Chondrocyte (in vitro differentiated cells): ENCODE results near the gene HS6ST2. TPM values are rescaled to one million over a fixed set of nuclear protein-coding genes. Genes with fewer than 3 reads are reported as not detected.

ENCODE experiments used
- DNase-seq: peaks from one replicate; pipeline ENCODE4 v3.0.0; 2021; ENCODE audit warnings: mixed read lengths, low spot score
- H3K27ac Mint-ChIP-seq: one replicate; pipeline ENCODE4 v1.8.0; 2021; ENCODE audit warnings: mild to moderate bottlenecking, moderate library complexity, mixed read lengths; ENCODE audit not compliant: unreplicated experiment
- H3K27me3 Mint-ChIP-seq: 2 replicates; pipeline ENCODE4 v1.8.0; 2021; ENCODE audit warnings: low read depth, mixed read lengths
- H3K36me3 Mint-ChIP-seq: 2 replicates; pipeline ENCODE4 v1.8.0; 2021; ENCODE audit warnings: low read depth, mixed read lengths
- H3K4me1 Mint-ChIP-seq: 2 replicates; pipeline ENCODE4 v1.8.0; 2021; ENCODE audit warnings: low read depth, mild to moderate bottlenecking, mixed read lengths
- H3K4me3 Mint-ChIP-seq: one replicate; pipeline ENCODE4 v1.8.0; 2021; ENCODE audit warnings: mild to moderate bottlenecking, moderate library complexity, mixed read lengths; ENCODE audit not compliant: unreplicated experiment
- H3K9me3 Mint-ChIP-seq: 2 replicates; pipeline ENCODE4 v1.8.0; 2021; ENCODE audit warnings: low read depth, mixed read lengths
- CTCF ChIP-seq: fragments of 200-600 bp; sonication (generic); IDR thresholded peaks from 2 replicates; pipeline ENCODE4 v1.5.0; 2021; ENCODE audit warnings: antibody characterized with exemption, mild to moderate bottlenecking, moderate library complexity
- total RNA-seq: library from RNA; stranded (reverse); gene quantifications from 3 replicates; pipeline ENCODE4 v1.2.1, GENCODE V29; 2021

HS6ST2 gene
- total RNA-seq, 1 donor from 2014 or later = 1.9 TPM

DNA sequence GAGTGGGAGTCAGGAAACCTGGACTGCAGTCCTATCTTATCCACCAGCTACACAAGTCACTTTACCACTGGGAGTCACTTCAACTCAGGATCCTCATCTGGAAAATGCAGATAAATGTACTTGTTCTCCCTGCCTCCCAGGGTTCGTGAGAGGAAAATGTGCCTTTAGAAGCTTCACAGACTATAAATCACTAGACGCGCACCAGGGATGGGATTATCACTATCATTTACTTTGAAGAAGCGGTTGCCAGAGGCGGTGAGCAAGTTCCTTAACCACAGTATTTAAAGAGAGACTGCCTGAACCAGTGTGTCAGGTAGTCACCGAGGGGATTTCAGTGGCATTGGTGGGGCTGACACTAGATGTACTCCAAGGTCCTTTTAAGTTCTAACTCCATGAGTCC is 219.5 kb downstream of the HS6ST2 start:
- H3K4me1 Mint-ChIP-seq = no peaks in the 10 kb centered on the region
- H3K9me3 Mint-ChIP-seq = no peaks in the 10 kb centered on the region
- no peak for TF ChIP-seq CTCF
- no peaks in the 10 kb centered on the region for H3K36me3 Mint-ChIP-seq
- no peak overlapping the region for H3K27ac Mint-ChIP-seq
- no peaks in the 10 kb centered on the region for H3K27me3 Mint-ChIP-seq
- no peak for DNase-seq
- H3K4me3 Mint-ChIP-seq = no peak overlapping the region

DNA sequence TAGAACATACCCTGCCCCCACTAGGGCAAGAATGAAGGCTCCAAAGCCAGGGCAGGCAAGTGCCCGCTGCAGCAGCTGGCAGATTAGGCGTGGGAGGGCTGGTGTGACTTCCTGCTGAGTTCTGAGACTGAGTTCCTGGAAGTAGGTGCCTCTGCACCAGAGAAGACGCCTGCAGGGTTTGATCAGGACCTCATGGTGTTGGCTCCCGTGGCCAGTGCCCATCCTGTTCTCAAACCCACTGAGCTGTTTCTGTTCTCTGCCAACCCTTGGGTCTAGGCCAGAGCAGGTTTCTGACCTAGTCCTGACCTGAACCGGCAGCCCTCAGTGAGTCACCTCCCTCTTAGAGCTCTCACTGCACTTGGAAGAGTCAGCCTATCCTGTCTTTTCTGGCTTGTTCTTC is 220.7 kb downstream of the HS6ST2 start:
- H3K4me1 Mint-ChIP-seq = no peaks in the 10 kb centered on the region
- H3K4me3 Mint-ChIP-seq = no peak overlapping the region
- no peak for TF ChIP-seq CTCF
- H3K36me3 Mint-ChIP-seq = no peaks in the 10 kb centered on the region
- H3K27me3 Mint-ChIP-seq = no peaks in the 10 kb centered on the region
- no peak overlapping the region for H3K27ac Mint-ChIP-seq
- H3K9me3 Mint-ChIP-seq = no peaks in the 10 kb centered on the region
- no peak for DNase-seq

- H3K27me3 Mint-ChIP-seq = no peaks in the 10 kb centered on the region
- DNase-seq = no peak
- H3K36me3 Mint-ChIP-seq = no peaks in the 10 kb centered on the region
- no peak overlapping the region for H3K4me3 Mint-ChIP-seq
- no peak for TF ChIP-seq CTCF
- H3K27ac Mint-ChIP-seq = no peak overlapping the region
- H3K4me1 Mint-ChIP-seq = no peaks in the 10 kb centered on the region
- no peaks in the 10 kb centered on the region for H3K9me3 Mint-ChIP-seq
These were observed 226.2 kb downstream of the HS6ST2 start for GRCh38 chrX:132732236-132732635.

DNA sequence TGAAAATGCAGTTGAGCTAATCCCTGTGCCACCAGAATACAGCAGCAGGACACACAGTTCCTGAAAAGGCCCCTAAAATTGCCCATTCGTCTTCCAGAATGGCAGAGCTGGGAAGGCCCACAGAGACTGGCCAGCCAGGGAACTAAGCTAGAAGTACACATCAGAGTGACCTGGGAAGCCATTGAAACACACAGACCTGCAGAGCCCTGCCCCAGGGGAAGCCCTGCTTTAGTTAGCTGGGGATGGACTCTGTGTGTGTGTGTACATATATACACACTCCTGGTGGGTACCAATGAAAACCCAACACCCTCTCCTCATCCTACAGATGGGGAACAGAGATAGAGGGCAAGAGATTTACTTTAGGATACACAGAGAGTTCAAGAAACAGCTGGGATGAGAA is 227.7 kb downstream of the HS6ST2 start:
- Mint-ChIP-seq H3K4me3 (no peak overlapping the region), H3K4me1 (no peaks in the 10 kb centered on the region), H3K9me3 (peaks cover under 1% of the 10 kb centered on the region), H3K27me3 (no peaks in the 10 kb centered on the region), H3K27ac (no peak overlapping the region), H3K36me3 (no peaks in the 10 kb centered on the region)
- TF ChIP-seq CTCF = no peak
- no peak for DNase-seq

DNA sequence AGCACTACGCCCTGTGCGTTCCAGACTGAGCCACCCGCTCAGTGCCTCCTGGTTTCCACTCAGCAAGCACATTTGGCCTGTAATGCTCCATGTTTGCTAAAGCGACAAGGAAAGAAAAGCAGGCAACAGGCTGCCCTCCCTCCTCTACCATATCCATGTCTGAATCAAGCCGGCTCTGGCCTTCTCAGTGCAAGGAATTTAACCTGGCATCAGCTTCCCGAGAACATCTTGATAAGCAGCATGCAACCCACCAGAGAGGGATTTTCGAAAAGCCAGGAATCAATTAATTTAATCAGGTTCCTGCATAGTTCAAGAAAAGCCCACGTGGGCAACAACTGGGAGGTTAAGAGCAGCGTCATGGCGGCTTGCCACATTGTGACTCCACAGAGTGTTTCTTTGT is 228.2 kb downstream of the HS6ST2 start:
- H3K36me3 Mint-ChIP-seq = no peaks in the 10 kb centered on the region
- H3K9me3 Mint-ChIP-seq = peaks cover 5% of the 10 kb centered on the region
- no peaks in the 10 kb centered on the region for H3K4me1 Mint-ChIP-seq
- H3K27ac Mint-ChIP-seq = no peak overlapping the region
- no peak overlapping the region for H3K4me3 Mint-ChIP-seq
- DNase-seq = no peak
- no peak for TF ChIP-seq CTCF
- H3K27me3 Mint-ChIP-seq = no peaks in the 10 kb centered on the region
